ENCODE data around the gene CACNA1C. TPM values are rescaled to one million over a fixed set of nuclear protein-coding genes. Genes with fewer than 3 reads are reported as not detected.

CACNA1C gene
- polyA plus RNA-seq, 1 of the 3 experiments (the other 2 are of a cell fraction): 1.5 TPM

GRCh38 chr12:2268471-2269286, 215.9 kb downstream of the CACNA1C start:
- Histone ChIP-seq H4K20me1 (ENCODE audit: insufficient read depth) (no peaks in the 10 kb centered on the region), H3K36me3 (replicated peaks in 1 of 2; ENCODE audit: control insufficient read depth in 1 of 2, insufficient read depth in 2 of 2, low read length in 1 of 2) (no peaks in the 10 kb centered on the region), H3K9me2 (no peaks in the 10 kb centered on the region), H3K4me3 (ENCODE audit: low read depth in 2 of 2, low read length in 1 of 2) (no peak overlapping the region), H3K79me2 (ENCODE audit: insufficient read depth) (peaks cover 8% of the 10 kb centered on the region; the same call in 1 of the 2 replicates), H3K27me3 (ENCODE audit: insufficient read depth) (no peaks in the 10 kb centered on the region), H3F3A (replicated peaks; ENCODE audit: insufficient read depth) (peaks cover 30% of the 10 kb centered on the region), H3K4me1 (ENCODE audit: control insufficient read depth in 1 of 2, insufficient read depth in 2 of 2, low read depth in 1 of 2, low read length in 1 of 2) (peaks cover 43 to 52% of the 10 kb centered on the region in 2 experiments; a peak in 3 of 4 replicates), H3K9ac (peak overlapping the region; percentile 42), H2AFZ (ENCODE audit: low read depth) (no peak overlapping the region), H3K9me3 (no peaks in the 10 kb centered on the region), H3K4me2 (peak overlapping the region; percentile 65), H3K27ac (ENCODE audit: low read depth in 2 of 2, low read length in 1 of 2) (peak overlapping the region; percentile 67 to 91)
- 32% methylated on average over 14 of the region's 18 CpGs for WGBS (ENCODE audit: low lambda C conversion rate)
- DNase-seq: no peak
- TF ChIP-seq TCF12 (IDR thresholded peaks at IDR 0.05) (peak; percentile 95), NFIC (IDR thresholded peaks at IDR 0.05; ENCODE audit: borderline replicate concordance) (peak; percentile 69), YY1 (IDR thresholded peaks at IDR 0.05; ENCODE audit: low read depth) (no peak), JUND (IDR thresholded peaks at IDR 0.05) (peak; percentile 87), SIN3A (IDR thresholded peaks at IDR 0.05; ENCODE audit: borderline replicate concordance, low read depth, low read length) (peak; percentile 73; the same call in 1 of the 2 replicates), USF2 (IDR thresholded peaks at IDR 0.05; ENCODE audit: borderline replicate concordance, low read depth, low read length) (no peak), FOSL2 (IDR thresholded peaks at IDR 0.05; ENCODE audit: borderline replicate concordance, low read depth) (peak; percentile 85), RXRA (IDR thresholded peaks at IDR 0.05; ENCODE audit: borderline replicate concordance, low read depth) (peak; percentile 88), PBX3 (IDR thresholded peaks at IDR 0.05) (peak; percentile 93), TEAD4 (IDR thresholded peaks at IDR 0.05; ENCODE audit: borderline replicate concordance, insufficient read depth) (peak; percentile 97), MAX (IDR thresholded peaks at IDR 0.05; ENCODE audit: low read depth) (peak; percentile 85), FOXM1 (IDR thresholded peaks at IDR 0.05; ENCODE audit: low read depth) (no peak), EP300 (IDR thresholded peaks at IDR 0.05; ENCODE audit: borderline replicate concordance in 1 of 2, low read depth in 1 of 2, low read length in 1 of 2) (peak; percentile 26 to 94; a peak in 3 of 4 replicates), CHD2 (IDR thresholded peaks at IDR 0.05; ENCODE audit: low read length, partially characterized antibody) (no peak), USF1 (IDR thresholded peaks at IDR 0.05; ENCODE audit: borderline replicate concordance, low read depth) (no peak), GABPA (IDR thresholded peaks at IDR 0.05; ENCODE audit: low read depth) (no peak), CTCF (IDR thresholded peaks at IDR 0.05) (no peak), REST (IDR thresholded peaks at IDR 0.05; ENCODE audit: low read depth, low read length) (peak; percentile 59; the same call in 1 of the 2 replicates), IRF3 (IDR thresholded peaks at IDR 0.05; ENCODE audit: low read depth, low read length) (no peak), NRF1 (IDR thresholded peaks at IDR 0.05; ENCODE audit: low read depth, low read length) (no peak), POLR2AphosphoS5 (IDR thresholded peaks at IDR 0.05; ENCODE audit: low read depth, low read length) (peak; percentile 69; the same call in 1 of the 2 replicates)
- POLR2A ChIA-PET: no interaction called here
- CTCF ChIA-PET: interaction anchor here (6.5 kb wide), 1 partner anchor 16 kb away, joined by 32 read pairs; no protein-coding TSS in a partner anchor
